K562 (cell line): ENCODE data around the gene NXF1. TPM values are rescaled to one million over a fixed set of nuclear protein-coding genes. Genes with fewer than 3 reads are reported as not detected.

Experiments used
- ASH1L ChIP-seq: fragments of 450-650 bp; IDR thresholded peaks from 2 replicates; pipeline ENCODE4 v1.6.1; 2018; ENCODE audit warnings: borderline replicate concordance, mild to moderate bottlenecking, low read depth; ENCODE audit not compliant: partially characterized antibody
- BMI1 ChIP-seq: fragments of 150-350 bp; IDR thresholded peaks from 2 replicates; pipeline ENCODE4 v1.6.1; 2014; ENCODE audit warnings: low read length
- CCNT2 ChIP-seq: IDR thresholded peaks from 2 replicates; pipeline ENCODE4 v1.6.1; 2011; ENCODE audit warnings: borderline replicate concordance, low read depth, mild to moderate bottlenecking, moderate library complexity, mixed read lengths, low read length; ENCODE audit not compliant: insufficient read length; ENCODE audit errors: extremely low read depth
- CXXC5 ChIP-seq: fragments of 250-450 bp; sonication (Bioruptor Pico); IDR thresholded peaks from 2 replicates; pipeline ENCODE4 v1.8.0; 2022; ENCODE audit warnings: inconsistent platforms, mild to moderate bottlenecking, moderate library complexity
- ETV5 ChIP-seq: sonication (generic); formaldehyde crosslinking; IDR thresholded peaks from 2 replicates; pipeline ENCODE4 v1.4.0; 2020; ENCODE audit warnings: low read depth, mild to moderate bottlenecking, missing genetic modification reagents
- EZH2 ChIP-seq: IDR thresholded peaks from 2 replicates; pipeline ENCODE4 v1.6.1; 2012; ENCODE audit warnings: low read depth, mild to moderate bottlenecking, inconsistent platforms, low read length, borderline replicate concordance
- FOXK2 ChIP-seq, 2 experiments: fragments of 450-650 bp; IDR thresholded peaks in 1 of 2; conservative IDR thresholded peaks in 1 of 2; 2 replicates each; pipeline ENCODE4 v1.6.1; 2016; ENCODE audit warnings: low read depth in 2 of 2, mild to moderate bottlenecking in 1 of 2
- GTF2F1 ChIP-seq: IDR thresholded peaks from 2 replicates; pipeline ENCODE4 v1.6.1; 2011; ENCODE audit warnings: low read depth, low read length, improper control_type of control experiment
- IRF9 ChIP-seq: fragments of 450-650 bp; IDR thresholded peaks from 2 replicates; pipeline ENCODE4 v1.6.1; 2016; ENCODE audit warnings: missing biosample characterization, missing genetic modification characterization
- MED1 ChIP-seq: sonication (generic); formaldehyde crosslinking; IDR thresholded peaks from 2 replicates; pipeline ENCODE4 v1.8.1; 2023; ENCODE audit warnings: missing genetic modification reagents, borderline replicate concordance
- NFIX ChIP-seq: fragments of 250-450 bp; sonication (Bioruptor Pico); IDR thresholded peaks from 2 replicates; pipeline ENCODE4 v1.4.0; 2020; ENCODE audit warnings: low read depth, mild to moderate bottlenecking, moderate library complexity
- NR4A1 ChIP-seq, 2 experiments: fragments of 250-450 bp in 1 of 2; fragments of 450-650 bp in 1 of 2; sonication (Bioruptor Pico) in 1 of 2; IDR thresholded peaks; 2 replicates each; pipeline versions ENCODE4 v1.4.0 to v1.6.1; 2016 to 2020; ENCODE audit warnings: mild to moderate bottlenecking in 2 of 2, missing compliant biosample characterization in 1 of 2, missing genetic modification characterization in 1 of 2, moderate library complexity in 1 of 2
- POLR3G ChIP-seq: IDR thresholded peaks from 2 replicates; pipeline ENCODE4 v1.6.1; 2011; ENCODE audit not compliant: insufficient read length, insufficient replicate concordance; ENCODE audit errors: extremely low read depth
- SIN3A ChIP-seq, 2 experiments: fragments of 150-350 bp in 1 of 2; IDR thresholded peaks; 2 replicates each; pipeline ENCODE4 v1.6.1; 2011 to 2016; ENCODE audit warnings: borderline replicate concordance in 2 of 2, low read depth in 2 of 2, low read length in 2 of 2, mild to moderate bottlenecking in 2 of 2, moderate library complexity in 2 of 2; ENCODE audit not compliant: control insufficient read depth in 1 of 2
- SIX5 ChIP-seq, 2 experiments: IDR thresholded peaks; 2 replicates each; pipeline ENCODE4 v1.6.1; 2011; ENCODE audit warnings: low read length in 2 of 2, borderline replicate concordance in 1 of 2, low read depth in 1 of 2, mild to moderate bottlenecking in 1 of 2, moderate library complexity in 1 of 2; ENCODE audit not compliant: insufficient read depth in 1 of 2
- SMAD2 ChIP-seq: fragments of 150-350 bp; IDR thresholded peaks from 2 replicates; pipeline ENCODE4 v1.6.1; 2014; ENCODE audit warnings: low read depth, mild to moderate bottlenecking, low read length
- SMAD4 ChIP-seq: fragments of 250-450 bp; sonication (Bioruptor Pico); conservative IDR thresholded peaks from 2 replicates; pipeline ENCODE4 v1.8.0; 2021; ENCODE audit warnings: inconsistent platforms, mild to moderate bottlenecking, moderate library complexity
- TAF1 ChIP-seq: IDR thresholded peaks from 2 replicates; pipeline ENCODE4 v1.6.1; 2011; ENCODE audit warnings: mild to moderate bottlenecking, low read length, moderate library complexity; ENCODE audit not compliant: insufficient read depth, control insufficient read depth, severe bottlenecking; ENCODE audit errors: extremely low read depth
- ZBTB34 ChIP-seq: fragments of 250-450 bp; sonication (Bioruptor Pico); IDR thresholded peaks from 2 replicates; pipeline ENCODE4 v1.8.0; 2021; ENCODE audit warnings: mild to moderate bottlenecking, moderate library complexity
- ZNF23 ChIP-seq: fragments of 250-450 bp; sonication (Bioruptor Pico); IDR thresholded peaks from 2 replicates; pipeline ENCODE4 v1.4.0; 2020; ENCODE audit warnings: mild to moderate bottlenecking
- ZNF740 ChIP-seq, 3 experiments: fragments of 200-800 bp in 1 of 3; sonication (Bioruptor generic) in 1 of 3; sonication (generic) in 1 of 3; formaldehyde crosslinking in 1 of 3; IDR thresholded peaks; 2 replicates each; pipeline versions ENCODE4 v1.6.1 to v1.8.0; 2016 to 2022; ENCODE audit warnings: mild to moderate bottlenecking in 2 of 3, missing compliant biosample characterization in 2 of 3, missing genetic modification characterization in 2 of 3, missing genetic modification reagents in 1 of 3
- ZNF79 ChIP-seq: fragments of 250-450 bp; sonication (Bioruptor Pico); IDR thresholded peaks from 2 replicates; pipeline ENCODE4 v1.4.0; 2020; ENCODE audit warnings: low read depth, mild to moderate bottlenecking, moderate library complexity
- polyA plus RNA-seq, 8 experiments: library from polyadenylated mRNA; depleted of rRNA in 4 of 8; stranded (reverse) in 5 of 8; unstranded in 3 of 8; fragments of >200 nt; fragmentation: Nextera tagmentation in 2 of 8; fragmentation: Illumina TruSeq in 1 of 8; extraction: Ambion mirVana in 2 of 8; extraction: Trizol in 1 of 8; gene quantifications; 2 replicates each; pipeline versions ENCODE4 v1.2.1 to v1.2.3, GENCODE V29; 2011 to 2014; ENCODE audit warnings: inconsistent platforms in 1 of 8, missing spikeins in 1 of 8
- total RNA-seq, 7 experiments: library from RNA; depleted of rRNA in 6 of 7; stranded (reverse); fragments of >200 nt in 6 of 7; fragmentation: Illumina TruSeq in 2 of 7; extraction: Trizol in 2 of 7; gene quantifications; 2 replicates each; pipeline versions ENCODE4 v1.2.1 to v1.2.3, GENCODE V29; 2011 to 2021; ENCODE audit warnings: low replicate concordance in 1 of 7

The NXF1 gene
- total and polyA plus RNA-seq, 9 of the 15 experiments (the other 6 are each of a cell fraction or from before 2014, with no cell fraction given): 18.1 to 98.3 (median 35.8) TPM

- TF ChIP-seq NR4A1 (CRISPR knock-in tag; IDR thresholded peaks at IDR 0.05) (no peak), NR4A1 (tag; IDR thresholded peaks at IDR 0.05) (no peak), CCNT2 (no peak), ETV5 (CRISPR knock-in tag) (no peak), SMAD4 (no peak), SMAD2 (no peak), SIN3A (IDR thresholded peaks at IDR 0.05; ENCODE audit: borderline replicate concordance in 2 of 2, control insufficient read depth in 1 of 2, low read depth in 2 of 2, low read length in 2 of 2) (no peak; a peak in 2 of 4 replicates), EZH2 (no peak), ZNF79 (CRISPR knock-in tag) (no peak), IRF9 (no peak), CXXC5 (CRISPR knock-in tag) (peak; percentile 56), ZNF23 (no peak), GTF2F1 (0 out of 2 replicates have a peak, but pooled peaks have one; percentile 41), ZNF740 (CRISPR knock-in tag; IDR thresholded peaks at IDR 0.05) (peak; percentile 13; the same call in 1 of the 2 replicates), ZNF740 (tag; IDR thresholded peaks at IDR 0.05) (no peak), NFIX (CRISPR knock-in tag) (no peak), FOXK2 (conservative IDR thresholded peaks at IDR 0.05 in 1 of 2, IDR thresholded peaks at IDR 0.05 in 1 of 2; ENCODE audit: low read depth in 2 of 2) (peak in 1 of 2 experiments; percentile 45; a peak in 1 of 4 replicates), BMI1 (no peak), ASH1L (peak; percentile 99), ZBTB34 (CRISPR knock-in tag) (no peak), TAF1 (peak; percentile 36), MED1 (no peak), POLR3G (no peak), SIX5 (IDR thresholded peaks at IDR 0.05; ENCODE audit: borderline replicate concordance in 1 of 2, insufficient read depth in 1 of 2, low read depth in 1 of 2, low read length in 2 of 2) (no peak)
Measured at GRCh38 chr11:62753736-62754603, 51.3 kb downstream of the NXF1 start, which contains the start of gene ZBTB3 (continued).
